ENCODE data around the gene AGRP. TPM values are rescaled to one million over a fixed set of nuclear protein-coding genes. Genes with fewer than 3 reads are reported as not detected.

Gene AGRP
- polyA plus RNA-seq, 1 donor: 0.13 TPM

GRCh38 chr16:67454104-67454503 lies 29.2 kb downstream of the AGRP start:
- Histone ChIP-seq H3K9me3 (ENCODE audit: control insufficient read depth, low read depth, low read length) (no peaks in the 10 kb centered on the region), H3K4me3 (ENCODE audit: low read length) (no peak overlapping the region), H3K27ac (ENCODE audit: low read length) (no peak overlapping the region), H3K4me1 (ENCODE audit: control insufficient read depth, insufficient read depth, low read length) (peaks cover 38% of the 10 kb centered on the region), H3K36me3 (ENCODE audit: control insufficient read depth, insufficient read depth, low read length) (peaks cover 42% of the 10 kb centered on the region), H3K27me3 (ENCODE audit: control insufficient read depth, insufficient read depth, low read length) (no peaks in the 10 kb centered on the region)
- 100% methylated on average over 1 of the region's 5 CpGs for WGBS (ENCODE audit: insufficient coverage, low lambda C conversion rate)
- no peak for DNase-seq

DNA sequence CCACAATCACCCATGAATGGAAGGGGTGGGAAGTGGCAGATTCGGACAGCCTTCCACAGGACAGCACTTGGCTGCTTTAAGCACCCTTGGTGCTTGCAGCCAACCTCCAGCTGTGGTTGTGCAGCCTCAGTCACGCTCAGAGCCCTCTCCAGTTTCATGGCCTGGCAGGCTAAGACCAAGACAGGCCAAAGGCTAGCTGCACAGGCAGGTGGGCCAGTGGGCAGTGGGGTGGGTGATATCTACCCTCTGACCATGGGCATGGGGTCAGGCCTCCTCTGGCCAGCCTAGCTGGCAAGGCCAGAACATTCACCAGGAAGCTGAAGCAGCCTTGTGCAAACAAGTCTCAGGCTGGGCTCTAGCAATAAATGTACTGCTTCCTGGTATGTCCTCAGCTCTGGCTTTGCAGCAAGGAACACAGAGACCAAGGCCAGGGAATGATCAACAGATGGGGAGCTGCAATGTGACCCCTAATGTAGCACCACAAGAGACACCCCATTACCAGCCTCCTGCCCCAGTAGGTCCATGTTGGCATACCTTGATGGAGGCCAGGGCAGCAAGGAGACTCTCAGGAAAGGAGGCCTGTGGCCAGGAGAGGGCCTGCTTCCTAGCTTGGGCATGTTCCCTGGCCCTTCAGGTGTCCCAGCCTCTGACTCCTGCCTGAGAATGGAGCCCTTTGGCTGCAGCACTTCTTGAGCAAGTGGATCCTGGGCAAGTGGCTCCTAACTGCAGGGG lies 31.5 kb downstream of the AGRP start:
- peak in 1 of 2 donors; percentile 70 for DNase-seq
- Histone ChIP-seq H3K36me3 (ENCODE audit: control insufficient read depth, insufficient read depth, low read length) (peaks cover 47% of the 10 kb centered on the region), H3K4me3 (ENCODE audit: low read length) (no peak overlapping the region), H3K9me3 (ENCODE audit: control insufficient read depth, low read depth, low read length) (peaks cover 4% of the 10 kb centered on the region), H3K27me3 (ENCODE audit: control insufficient read depth, insufficient read depth, low read length) (no peaks in the 10 kb centered on the region), H3K4me1 (ENCODE audit: control insufficient read depth, insufficient read depth, low read length) (peaks cover 50% of the 10 kb centered on the region), H3K27ac (ENCODE audit: low read length) (peak overlapping the region; percentile 80)
- no CpG with 5 or more reads among the region's 2 CpGs for WGBS (ENCODE audit: insufficient coverage, low lambda C conversion rate)

DNA sequence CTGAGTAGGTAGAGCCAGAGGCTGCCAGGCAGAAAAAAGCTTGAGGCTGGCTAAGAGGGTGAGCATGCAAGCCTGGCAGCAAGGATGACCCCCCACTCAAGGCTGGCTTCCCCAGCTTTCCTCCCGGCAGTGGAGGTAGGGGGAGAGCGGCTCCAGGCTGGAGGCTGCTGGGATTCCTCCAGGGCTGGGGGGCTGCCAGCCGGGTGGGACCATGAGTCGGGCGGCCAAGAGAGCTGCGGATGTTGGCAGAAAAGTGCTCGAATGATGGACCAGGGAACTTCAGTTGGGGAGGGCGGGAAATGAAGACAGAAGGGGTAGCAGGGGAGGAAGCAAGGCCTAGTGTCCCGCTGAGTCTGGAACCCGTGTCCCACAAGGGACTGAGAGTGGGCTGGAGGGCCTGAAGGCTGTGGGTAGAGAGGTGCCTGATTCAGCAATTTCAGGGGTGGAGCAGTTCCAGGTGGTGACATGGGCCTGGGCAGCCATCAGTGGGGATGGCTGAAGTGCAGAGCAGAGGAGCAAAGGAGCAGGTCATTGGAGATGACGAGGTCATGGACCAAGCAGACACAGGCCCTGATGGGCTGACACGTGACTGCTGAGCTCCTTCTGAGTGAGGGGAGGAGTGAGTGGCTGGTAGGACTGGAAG lies 32.2 kb downstream of the AGRP start:
- WGBS (ENCODE audit: insufficient coverage, low lambda C conversion rate): 97% methylated on average over 5 of the region's 12 CpGs
- Histone ChIP-seq H3K9me3 (ENCODE audit: control insufficient read depth, low read depth, low read length) (peaks cover 4% of the 10 kb centered on the region), H3K4me1 (ENCODE audit: control insufficient read depth, insufficient read depth, low read length) (peaks cover 57% of the 10 kb centered on the region), H3K27ac (ENCODE audit: low read length) (peak overlapping the region; percentile 80), H3K36me3 (ENCODE audit: control insufficient read depth, insufficient read depth, low read length) (peaks cover 47% of the 10 kb centered on the region), H3K27me3 (ENCODE audit: control insufficient read depth, insufficient read depth, low read length) (no peaks in the 10 kb centered on the region), H3K4me3 (ENCODE audit: low read length) (no peak overlapping the region)
- DNase-seq: no peak

DNA sequence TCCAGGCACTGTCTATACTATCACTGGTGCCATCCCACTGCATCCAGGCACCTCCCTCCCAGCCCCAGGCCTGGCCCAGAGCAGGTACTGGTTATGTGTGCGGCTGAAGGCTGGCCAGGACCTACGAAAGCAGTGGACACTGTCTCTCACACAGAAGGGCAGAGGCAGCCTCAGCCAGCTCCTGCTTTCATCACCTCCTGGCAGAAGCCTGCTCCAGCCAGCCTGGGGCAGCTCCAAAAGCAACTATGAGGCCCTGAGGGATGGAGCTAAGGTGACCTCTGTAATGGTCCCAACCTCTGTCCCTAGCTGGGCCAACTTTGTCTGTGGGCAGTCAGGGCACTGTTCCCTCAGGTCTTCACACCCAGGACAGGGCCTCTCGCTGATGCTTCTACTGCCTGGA lies 33.6 kb downstream of the AGRP start:
- Histone ChIP-seq H3K36me3 (ENCODE audit: control insufficient read depth, insufficient read depth, low read length) (peaks cover 48% of the 10 kb centered on the region), H3K27me3 (ENCODE audit: control insufficient read depth, insufficient read depth, low read length) (no peaks in the 10 kb centered on the region), H3K27ac (ENCODE audit: low read length) (no peak overlapping the region), H3K9me3 (ENCODE audit: control insufficient read depth, low read depth, low read length) (peaks cover 4% of the 10 kb centered on the region), H3K4me3 (ENCODE audit: low read length) (no peak overlapping the region), H3K4me1 (ENCODE audit: control insufficient read depth, insufficient read depth, low read length) (peaks cover 66% of the 10 kb centered on the region)
- DNase-seq: no peak
- no CpG with 5 or more reads among the region's 3 CpGs for WGBS (ENCODE audit: insufficient coverage, low lambda C conversion rate)

GRCh38 chr16:67449336-67449735 lies 34.0 kb downstream of the AGRP start:
- no peak overlapping the region for H3K4me3 ChIP-seq (ENCODE audit: low read length)
- peaks cover 4% of the 10 kb centered on the region for H3K9me3 ChIP-seq (ENCODE audit: control insufficient read depth, low read depth, low read length)
- peaks cover 52% of the 10 kb centered on the region for H3K36me3 ChIP-seq (ENCODE audit: control insufficient read depth, insufficient read depth, low read length)
- no CpG with 5 or more reads among the region's 2 CpGs for WGBS (ENCODE audit: insufficient coverage, low lambda C conversion rate)
- no peak overlapping the region for H3K27ac ChIP-seq (ENCODE audit: low read length)
- no peaks in the 10 kb centered on the region for H3K27me3 ChIP-seq (ENCODE audit: control insufficient read depth, insufficient read depth, low read length)
- peaks cover 66% of the 10 kb centered on the region for H3K4me1 ChIP-seq (ENCODE audit: control insufficient read depth, insufficient read depth, low read length)
- DNase-seq: peak in 1 of 2 donors; percentile 43

GRCh38 chr16:67448580-67448979 lies 34.8 kb downstream of the AGRP start:
- no peaks in the 10 kb centered on the region for H3K27me3 ChIP-seq (ENCODE audit: control insufficient read depth, insufficient read depth, low read length)
- DNase-seq: peak; percentile 73 to 79
- H3K9me3 ChIP-seq (ENCODE audit: control insufficient read depth, low read depth, low read length): peaks cover 4% of the 10 kb centered on the region
- H3K36me3 ChIP-seq (ENCODE audit: control insufficient read depth, insufficient read depth, low read length): peaks cover 57% of the 10 kb centered on the region
- no CpG with 5 or more reads among the region's 5 CpGs for WGBS (ENCODE audit: insufficient coverage, low lambda C conversion rate)
- peak overlapping the region; percentile 24 for H3K27ac ChIP-seq (ENCODE audit: low read length)
- no peak overlapping the region for H3K4me3 ChIP-seq (ENCODE audit: low read length)
- peaks cover 61% of the 10 kb centered on the region for H3K4me1 ChIP-seq (ENCODE audit: control insufficient read depth, insufficient read depth, low read length)

DNA sequence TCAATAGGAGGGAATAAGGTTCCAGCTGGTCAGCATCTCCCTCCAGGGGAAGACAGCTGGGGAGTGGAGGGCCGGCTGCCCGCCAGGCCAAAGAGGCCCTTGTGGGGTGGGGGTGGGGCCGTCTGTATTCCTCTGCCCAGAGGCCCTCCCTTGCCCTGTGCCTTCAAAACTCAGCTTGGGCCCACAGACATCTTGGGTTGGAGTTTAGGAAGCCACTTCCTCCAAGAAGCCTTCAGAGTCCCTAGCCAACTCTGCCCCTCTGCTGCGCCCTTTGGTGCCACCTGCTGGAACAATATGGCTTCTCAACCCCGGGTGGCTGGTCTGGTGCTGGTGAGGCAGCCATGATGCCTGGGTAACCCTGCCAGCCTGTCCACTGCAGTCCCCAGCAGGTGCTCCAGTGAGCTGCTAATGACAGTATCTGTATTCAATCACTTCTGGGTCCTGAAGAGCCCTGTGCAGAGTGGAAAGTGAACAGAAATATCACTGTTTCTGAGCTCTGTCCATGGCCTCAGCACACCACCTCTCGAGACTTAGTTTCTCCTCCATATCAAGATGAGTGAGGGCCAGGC lies 35.8 kb downstream of the AGRP start:
- H3K36me3 ChIP-seq (ENCODE audit: control insufficient read depth, insufficient read depth, low read length): peaks cover 54% of the 10 kb centered on the region
- DNase-seq: no peak

GRCh38 chr16:67446968-67447507 lies 36.3 kb downstream of the AGRP start:
- peaks cover 52% of the 10 kb centered on the region for H3K4me1 ChIP-seq (ENCODE audit: control insufficient read depth, insufficient read depth, low read length)

More for the DNA sequence above, 35.8 kb downstream of the AGRP start:
- no peak overlapping the region for H3K27ac ChIP-seq (ENCODE audit: low read length)
- H3K4me3 ChIP-seq (ENCODE audit: low read length): no peak overlapping the region
- no CpG with 5 or more reads among the region's 6 CpGs for WGBS (ENCODE audit: insufficient coverage, low lambda C conversion rate)
- H3K27me3 ChIP-seq (ENCODE audit: control insufficient read depth, insufficient read depth, low read length): no peaks in the 10 kb centered on the region
- H3K9me3 ChIP-seq (ENCODE audit: control insufficient read depth, low read depth, low read length): peaks cover 4% of the 10 kb centered on the region
- H3K4me1 ChIP-seq (ENCODE audit: control insufficient read depth, insufficient read depth, low read length): peaks cover 57% of the 10 kb centered on the region

DNA sequence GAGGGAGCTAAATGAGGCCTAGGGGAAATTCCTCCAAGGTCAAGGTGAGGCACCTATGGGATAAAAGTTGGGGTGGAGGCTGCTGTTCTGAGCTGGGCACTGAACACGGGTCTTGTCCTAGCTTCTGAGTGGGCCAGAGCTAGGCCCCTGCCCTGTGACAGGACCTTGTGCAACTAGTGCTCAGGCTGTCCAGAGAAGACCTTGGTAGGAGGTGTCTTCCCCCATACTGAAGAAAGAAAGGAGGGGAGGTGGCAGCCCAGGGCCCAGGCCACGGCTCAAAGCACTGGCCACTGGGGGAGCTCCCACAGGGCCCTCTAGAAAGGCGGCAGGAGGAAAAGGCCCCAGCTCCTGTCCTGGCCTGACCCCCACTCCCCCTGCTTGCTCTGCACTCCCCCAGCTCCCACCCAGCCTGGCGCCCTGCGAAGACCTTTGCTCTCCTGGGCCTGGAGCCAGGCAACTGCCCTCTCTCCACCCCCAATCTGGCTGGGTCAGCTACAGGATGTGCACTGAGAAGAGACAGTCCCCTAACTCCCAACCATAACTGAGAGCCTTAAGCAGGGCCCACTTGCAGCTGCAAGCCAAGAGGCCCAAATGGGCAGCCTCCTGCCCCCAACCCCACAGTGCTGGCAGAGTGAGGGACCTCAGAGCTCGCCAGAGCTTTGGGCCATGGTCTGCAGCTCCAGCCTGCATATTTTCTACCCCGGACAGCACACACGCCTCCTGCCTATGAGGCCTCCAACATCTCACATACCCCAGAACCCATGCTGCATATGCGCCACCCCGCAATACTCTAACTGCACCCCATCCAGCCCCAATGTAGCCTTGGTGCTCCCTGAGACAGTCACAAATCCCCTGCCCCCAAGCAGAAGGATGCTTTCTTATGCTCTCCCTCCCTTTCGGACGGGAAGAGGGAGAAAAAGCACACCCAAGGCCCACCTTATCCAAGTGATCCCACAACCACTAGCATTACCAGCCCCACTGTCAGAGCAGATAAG lies 37.1 kb downstream of the AGRP start:
- peaks cover 43% of the 10 kb centered on the region for H3K4me1 ChIP-seq (ENCODE audit: control insufficient read depth, insufficient read depth, low read length)
- no peak overlapping the region for H3K27ac ChIP-seq (ENCODE audit: low read length)
- no peaks in the 10 kb centered on the region for H3K27me3 ChIP-seq (ENCODE audit: control insufficient read depth, insufficient read depth, low read length)
- WGBS (ENCODE audit: insufficient coverage, low lambda C conversion rate): no CpG with 5 or more reads among the region's 12 CpGs
- H3K4me3 ChIP-seq (ENCODE audit: low read length): no peak overlapping the region
- peaks cover 52% of the 10 kb centered on the region for H3K36me3 ChIP-seq (ENCODE audit: control insufficient read depth, insufficient read depth, low read length)
- peaks cover 4% of the 10 kb centered on the region for H3K9me3 ChIP-seq (ENCODE audit: control insufficient read depth, low read depth, low read length)
- peak; percentile 48 to 71 for DNase-seq

More at GRCh38 chr16:67446968-67447507, 36.3 kb downstream of the AGRP start:
- Histone ChIP-seq H3K27me3 (ENCODE audit: control insufficient read depth, insufficient read depth, low read length) (no peaks in the 10 kb centered on the region), H3K4me3 (ENCODE audit: low read length) (no peak overlapping the region), H3K27ac (ENCODE audit: low read length) (no peak overlapping the region), H3K9me3 (ENCODE audit: control insufficient read depth, low read depth, low read length) (peaks cover 4% of the 10 kb centered on the region), H3K36me3 (ENCODE audit: control insufficient read depth, insufficient read depth, low read length) (peaks cover 53% of the 10 kb centered on the region)
- no CpG with 5 or more reads among the region's 8 CpGs for WGBS (ENCODE audit: insufficient coverage, low lambda C conversion rate)
- DNase-seq: no peak

Measured in large intestine (tissue), 3 donors.